RWPE1 (cell line): ENCODE data around the gene RPS17.

Source experiments
- CTCF ChIA-PET: fragments of 350-600 bp; sonication (Branson Sonifier 250); formaldehyde crosslinking; extraction: SDS; loops from one replicate; lab custom pipeline; 2021; lab: Yijun Ruan, JAX
- POLR2A ChIA-PET: fragments of 400-600 bp; formaldehyde crosslinking; extraction: SDS; loops from one replicate; lab custom pipeline; 2020; ENCODE audit warnings: antibody characterized with exemption; ENCODE audit not compliant: low non-redundant PET; lab: Yijun Ruan, JAX
- DNase-seq: peaks from one replicate; pipeline ENCODE4 v3.0.0; 2012; ENCODE audit warnings: low spot score
- H3K27ac ChIP-seq: fragments of 450-650 bp; 2 replicates; pipeline ENCODE4 v1.5.1; 2017
- CTCF ChIP-seq: fragments of 450-650 bp; conservative IDR thresholded peaks from 2 replicates; pipeline ENCODE4 v1.5.1; 2017; ENCODE audit warnings: low read depth, mild to moderate bottlenecking

Gene RPS17

GRCh38 chr15:82566690-82567089, 26.4 kb upstream of the RPS17 start:
- H3K27ac ChIP-seq: no peak overlapping the region
- TF ChIP-seq CTCF: no peak
- DNase-seq: no peak
- CTCF ChIA-PET: no interaction called here
- POLR2A ChIA-PET: no interaction called here

- no peak for TF ChIP-seq CTCF
- CTCF ChIA-PET: interaction anchor here (0.6 kb wide), 1 partner anchor 37 kb away, joined by 3 read pairs; no protein-coding TSS in a partner anchor
- no peak overlapping the region for H3K27ac ChIP-seq
- DNase-seq: no peak
- POLR2A ChIA-PET: no interaction called here
Observed at GRCh38 chr15:82558502-82558901, 18.2 kb upstream of the RPS17 start.

GRCh38 chr15:82556315-82557035, 16.2 kb upstream of the RPS17 start:
- DNase-seq: no peak
- H3K27ac ChIP-seq: no peak overlapping the region
- TF ChIP-seq CTCF: no peak
- ChIA-PET CTCF (interaction anchor here (0.6 kb wide), 1 partner anchor 423 kb away, joined by 3 read pairs; no protein-coding TSS in a partner anchor), POLR2A (no interaction called here)

GRCh38 chr15:82554849-82555248, 14.6 kb upstream of the RPS17 start:
- TF ChIP-seq CTCF: no peak
- H3K27ac ChIP-seq: no peak overlapping the region
- ChIA-PET CTCF (interaction anchor here (0.5 kb wide), 1 partner anchor 810 kb away, joined by 6 read pairs; no protein-coding TSS in a partner anchor), POLR2A (no interaction called here)
- no peak for DNase-seq

- DNase-seq: no peak
- CTCF ChIA-PET: no interaction called here
- no peak overlapping the region for H3K27ac ChIP-seq
- POLR2A ChIA-PET: no interaction called here
- TF ChIP-seq CTCF: no peak
Observed at GRCh38 chr15:82554351-82554750, 14.1 kb upstream of the RPS17 start.

GRCh38 chr15:82553846-82554245, 13.6 kb upstream of the RPS17 start:
- DNase-seq: no peak
- ChIA-PET CTCF (interaction anchor here (0.5 kb wide), 1 partner anchor 71 kb away, joined by 5 read pairs; no protein-coding TSS in a partner anchor), POLR2A (interaction anchor here (0.6 to 1.2 kb wide), 2 partner anchors 13 to 471 kb away, joined by 3 read pairs; partner anchors contain the start of gene RPS17)
- no peak overlapping the region for H3K27ac ChIP-seq
- no peak for TF ChIP-seq CTCF
